ENCODE measurements around the gene MCTP2.
A peak's percentile ranks its signal among the peaks of the same experiment; 100 is the strongest.

Gene MCTP2

DNA sequence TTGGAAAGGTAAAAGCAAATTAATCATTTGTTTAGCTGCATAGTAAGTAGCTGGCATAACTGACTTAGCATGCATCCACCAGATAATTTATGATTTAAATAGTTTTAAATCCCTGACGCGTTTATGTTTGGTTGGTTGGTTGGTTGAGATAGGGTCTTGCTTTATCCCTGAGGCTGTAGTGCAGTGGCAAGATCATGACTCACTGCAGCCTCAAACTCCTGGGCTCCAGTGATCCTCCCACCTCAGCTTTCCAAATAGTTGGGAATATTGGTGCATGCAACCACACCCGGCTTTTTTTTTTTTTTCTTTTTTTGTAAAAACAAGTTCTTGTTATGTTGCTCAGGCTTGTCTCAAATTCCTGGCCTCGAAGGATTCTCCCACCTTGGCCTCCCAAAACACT, 263.4 kb downstream of the MCTP2 start:
- TF ChIP-seq, protein P1, sequence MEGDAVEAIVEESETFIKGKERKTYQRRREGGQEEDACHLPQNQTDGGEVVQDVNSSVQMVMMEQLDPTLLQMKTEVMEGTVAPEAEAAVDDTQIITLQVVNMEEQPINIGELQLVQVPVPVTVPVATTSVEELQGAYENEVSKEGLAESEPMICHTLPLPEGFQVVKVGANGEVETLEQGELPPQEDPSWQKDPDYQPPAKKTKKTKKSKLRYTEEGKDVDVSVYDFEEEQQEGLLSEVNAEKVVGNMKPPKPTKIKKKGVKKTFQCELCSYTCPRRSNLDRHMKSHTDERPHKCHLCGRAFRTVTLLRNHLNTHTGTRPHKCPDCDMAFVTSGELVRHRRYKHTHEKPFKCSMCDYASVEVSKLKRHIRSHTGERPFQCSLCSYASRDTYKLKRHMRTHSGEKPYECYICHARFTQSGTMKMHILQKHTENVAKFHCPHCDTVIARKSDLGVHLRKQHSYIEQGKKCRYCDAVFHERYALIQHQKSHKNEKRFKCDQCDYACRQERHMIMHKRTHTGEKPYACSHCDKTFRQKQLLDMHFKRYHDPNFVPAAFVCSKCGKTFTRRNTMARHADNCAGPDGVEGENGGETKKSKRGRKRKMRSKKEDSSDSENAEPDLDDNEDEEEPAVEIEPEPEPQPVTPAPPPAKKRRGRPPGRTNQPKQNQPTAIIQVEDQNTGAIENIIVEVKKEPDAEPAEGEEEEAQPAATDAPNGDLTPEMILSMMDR (IDR thresholded peaks at IDR 0.05; ENCODE audit: insufficient read depth, low read length): no peak
- no peak for DNase-seq (ENCODE audit: low read depth in 1 of 2, low spot score in 1 of 2)
- Histone ChIP-seq H3K27ac (replicated peaks) (no peak overlapping the region), H3K4me3 (replicated peaks; ENCODE audit: insufficient read depth, low read length) (no peak overlapping the region), H3K27me3 (ENCODE audit: insufficient read depth, poor library complexity, severe bottlenecking) (no peaks in the 10 kb centered on the region)

DNA sequence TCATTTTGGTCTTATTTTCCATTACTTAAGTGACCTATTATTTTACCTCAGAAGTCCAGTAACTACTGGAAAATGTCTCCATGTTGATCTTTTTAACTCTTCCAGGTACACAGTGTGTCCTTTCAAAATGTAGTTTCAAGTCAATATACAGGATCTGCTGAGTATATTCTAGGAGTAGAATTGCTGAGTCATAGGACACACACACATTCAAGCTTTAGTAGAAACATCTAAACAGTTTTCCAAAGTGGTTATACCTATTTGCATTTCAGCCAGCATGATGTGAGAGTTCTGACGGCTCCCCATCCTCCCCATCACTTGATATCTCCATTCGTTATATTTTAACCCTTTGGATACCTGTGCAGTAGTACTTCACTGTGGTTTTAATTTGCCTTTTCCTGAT, 271.9 kb downstream of the MCTP2 start:
- no peaks in the 10 kb centered on the region for H3K27me3 ChIP-seq (ENCODE audit: insufficient read depth, poor library complexity, severe bottlenecking)
- no peak overlapping the region for H3K27ac ChIP-seq (replicated peaks)
- H3K4me3 ChIP-seq (replicated peaks; ENCODE audit: insufficient read depth, low read length): no peak overlapping the region
- TF ChIP-seq, protein P2, sequence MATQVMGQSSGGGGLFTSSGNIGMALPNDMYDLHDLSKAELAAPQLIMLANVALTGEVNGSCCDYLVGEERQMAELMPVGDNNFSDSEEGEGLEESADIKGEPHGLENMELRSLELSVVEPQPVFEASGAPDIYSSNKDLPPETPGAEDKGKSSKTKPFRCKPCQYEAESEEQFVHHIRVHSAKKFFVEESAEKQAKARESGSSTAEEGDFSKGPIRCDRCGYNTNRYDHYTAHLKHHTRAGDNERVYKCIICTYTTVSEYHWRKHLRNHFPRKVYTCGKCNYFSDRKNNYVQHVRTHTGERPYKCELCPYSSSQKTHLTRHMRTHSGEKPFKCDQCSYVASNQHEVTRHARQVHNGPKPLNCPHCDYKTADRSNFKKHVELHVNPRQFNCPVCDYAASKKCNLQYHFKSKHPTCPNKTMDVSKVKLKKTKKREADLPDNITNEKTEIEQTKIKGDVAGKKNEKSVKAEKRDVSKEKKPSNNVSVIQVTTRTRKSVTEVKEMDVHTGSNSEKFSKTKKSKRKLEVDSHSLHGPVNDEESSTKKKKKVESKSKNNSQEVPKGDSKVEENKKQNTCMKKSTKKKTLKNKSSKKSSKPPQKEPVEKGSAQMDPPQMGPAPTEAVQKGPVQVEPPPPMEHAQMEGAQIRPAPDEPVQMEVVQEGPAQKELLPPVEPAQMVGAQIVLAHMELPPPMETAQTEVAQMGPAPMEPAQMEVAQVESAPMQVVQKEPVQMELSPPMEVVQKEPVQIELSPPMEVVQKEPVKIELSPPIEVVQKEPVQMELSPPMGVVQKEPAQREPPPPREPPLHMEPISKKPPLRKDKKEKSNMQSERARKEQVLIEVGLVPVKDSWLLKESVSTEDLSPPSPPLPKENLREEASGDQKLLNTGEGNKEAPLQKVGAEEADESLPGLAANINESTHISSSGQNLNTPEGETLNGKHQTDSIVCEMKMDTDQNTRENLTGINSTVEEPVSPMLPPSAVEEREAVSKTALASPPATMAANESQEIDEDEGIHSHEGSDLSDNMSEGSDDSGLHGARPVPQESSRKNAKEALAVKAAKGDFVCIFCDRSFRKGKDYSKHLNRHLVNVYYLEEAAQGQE (IDR thresholded peaks at IDR 0.05; ENCODE audit: insufficient replicate concordance, low read depth): no peak
- TF ChIP-seq POLR2AphosphoS5 (IDR thresholded peaks at IDR 0.05; ENCODE audit: low read depth) (no peak), GABPA (IDR thresholded peaks at IDR 0.05; ENCODE audit: low read depth) (no peak), SPI1 (IDR thresholded peaks at IDR 0.05; ENCODE audit: borderline replicate concordance, low read depth) (no peak)
- TF ChIP-seq, protein P1 (IDR thresholded peaks at IDR 0.05; ENCODE audit: insufficient read depth, low read length): no peak
- DNase-seq (ENCODE audit: low read depth in 1 of 2, low spot score in 1 of 2): no peak

DNA sequence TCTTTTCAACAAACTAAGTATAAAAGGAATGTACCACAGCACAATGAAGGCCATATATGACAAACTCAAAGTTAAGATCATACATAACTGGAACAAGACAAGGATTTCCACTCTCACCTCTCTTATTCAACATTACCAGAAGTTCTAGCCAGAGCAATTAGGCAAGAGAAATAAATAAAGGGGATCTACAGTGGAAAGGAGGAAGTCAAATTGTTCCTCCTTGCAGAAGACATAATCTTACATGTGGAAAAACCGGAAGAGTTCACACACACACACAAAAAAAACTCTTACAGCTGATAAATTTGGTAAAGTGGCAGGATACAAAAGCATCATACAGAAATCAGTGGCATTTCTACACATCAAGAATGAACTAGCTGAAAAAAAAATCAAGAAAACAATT, 277.9 kb downstream of the MCTP2 start:
- TF ChIP-seq, protein P2 (IDR thresholded peaks at IDR 0.05; ENCODE audit: insufficient replicate concordance, low read depth): no peak
- TF ChIP-seq SPI1 (IDR thresholded peaks at IDR 0.05; ENCODE audit: borderline replicate concordance, low read depth): peak; percentile 90
- H3K27me3 ChIP-seq (ENCODE audit: insufficient read depth, poor library complexity, severe bottlenecking): no peaks in the 10 kb centered on the region
- H3K4me3 ChIP-seq (replicated peaks; ENCODE audit: insufficient read depth, low read length): no peak overlapping the region
- H3K27ac ChIP-seq (replicated peaks): no peak overlapping the region
- peak in 1 of 2 experiments; percentile 26 for DNase-seq (ENCODE audit: low read depth in 1 of 2, low spot score in 1 of 2)

DNA sequence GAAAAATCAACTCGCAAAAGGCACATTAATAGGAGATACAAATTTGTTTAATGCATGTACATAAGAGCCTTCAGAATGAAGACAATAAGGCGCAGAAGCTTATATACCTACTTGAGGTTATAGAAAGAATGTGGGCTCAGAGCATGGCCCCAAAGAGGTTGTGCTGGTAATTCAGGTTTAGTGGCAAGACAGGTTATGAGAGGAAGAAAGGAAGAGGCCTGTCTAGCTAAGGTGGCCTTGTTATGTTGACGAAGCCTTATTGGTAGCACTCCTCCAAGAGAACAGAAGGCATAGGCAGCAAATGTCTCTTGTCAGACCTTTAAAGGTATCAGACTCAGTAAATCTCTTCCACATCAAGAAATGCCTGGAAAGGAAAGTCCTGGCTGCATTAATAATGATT, 290.8 kb downstream of the MCTP2 start:
- TF ChIP-seq POLR2AphosphoS5 (IDR thresholded peaks at IDR 0.05; ENCODE audit: low read depth) (no peak), SPI1 (IDR thresholded peaks at IDR 0.05; ENCODE audit: borderline replicate concordance, low read depth) (no peak), GABPA (IDR thresholded peaks at IDR 0.05; ENCODE audit: low read depth) (no peak)
- TF ChIP-seq, protein P2 (IDR thresholded peaks at IDR 0.05; ENCODE audit: insufficient replicate concordance, low read depth): no peak
- TF ChIP-seq, protein P1 (IDR thresholded peaks at IDR 0.05; ENCODE audit: insufficient read depth, low read length): no peak
- no peaks in the 10 kb centered on the region for H3K27me3 ChIP-seq (ENCODE audit: insufficient read depth, poor library complexity, severe bottlenecking)
- no peak for DNase-seq (ENCODE audit: low read depth in 1 of 2, low spot score in 1 of 2)
- no peak overlapping the region for H3K4me3 ChIP-seq (replicated peaks; ENCODE audit: insufficient read depth, low read length)
- H3K27ac ChIP-seq (replicated peaks): no peak overlapping the region
